Keratinocyte (primary cell): ENCODE measurements around the gene NPHP1. TPM values are rescaled to one million over a fixed set of nuclear protein-coding genes. Genes with fewer than 3 reads are reported as not detected.
"Not testable (repeated sequence)": the region's sequence is repeated elsewhere in the genome, so short reads cannot be mapped to it uniquely, and the experiment has no call there.

ENCODE experiments used
- DNase-seq: peaks from one replicate; pipeline ENCODE4 v3.0.0-alpha.2; 2011; ENCODE audit warnings: low read depth, missing footprints, low spot score
- FAIRE-seq: peaks from 2 replicates; lab custom pipeline; 2011; peaks lifted over from hg19 to GRCh38; lab: Jason Lieb, UNC
- H2AFZ ChIP-seq: 2 replicates; pipeline ENCODE4 v1.6.0; 2012; ENCODE audit warnings: low read length, control low read depth, inconsistent platforms; ENCODE audit not compliant: control insufficient read depth
- H3K27ac ChIP-seq: 2 replicates; pipeline ENCODE4 v1.5.1; 2011; ENCODE audit warnings: low read length; ENCODE audit not compliant: control insufficient read depth, insufficient read depth
- H3K27me3 ChIP-seq: 3 replicates; pipeline ENCODE4 v1.6.0; 2011; ENCODE audit warnings: low read length; ENCODE audit not compliant: control insufficient read depth, insufficient read depth; ENCODE audit errors: extremely low read depth
- H3K36me3 ChIP-seq, 2 experiments: 2 replicates in 1 of 2; 3 replicates in 1 of 2; pipeline ENCODE4 v1.5.1; 2011; ENCODE audit warnings: low read length in 2 of 2, mild to moderate bottlenecking in 1 of 2; ENCODE audit not compliant: control insufficient read depth in 2 of 2, insufficient read depth in 2 of 2; ENCODE audit errors: extremely low read depth in 1 of 2
- H3K4me1 ChIP-seq: 3 replicates; pipeline ENCODE4 v1.5.1; 2011; ENCODE audit warnings: low read length; ENCODE audit not compliant: control insufficient read depth, insufficient read depth; ENCODE audit errors: extremely low read depth
- H3K4me2 ChIP-seq: 3 replicates; pipeline ENCODE4 v1.6.0; 2011; ENCODE audit warnings: low read depth, low read length; ENCODE audit not compliant: control insufficient read depth, insufficient read depth; ENCODE audit errors: extremely low read depth
- H3K4me3 ChIP-seq, 3 experiments: fragments of 200-600 bp in 1 of 3; sonication (generic) in 1 of 3; 2 replicates in 2 of 3; 3 replicates in 1 of 3; pipeline ENCODE4 v1.5.1; 2011 to 2016; ENCODE audit warnings: low read length in 3 of 3, mild to moderate bottlenecking in 3 of 3, control low read depth in 2 of 3, inconsistent platforms in 1 of 3, low read depth in 1 of 3, mixed read lengths in 1 of 3, mixed run types in 1 of 3, moderate library complexity in 1 of 3; ENCODE audit not compliant: control insufficient read depth in 2 of 3, insufficient read depth in 2 of 3; ENCODE audit errors: extremely low read depth in 1 of 3
- H3K79me2 ChIP-seq: 2 replicates; pipeline ENCODE4 v1.6.0; 2012; ENCODE audit warnings: low read length; ENCODE audit not compliant: control insufficient read depth, insufficient read depth
- H3K9ac ChIP-seq: 3 replicates; pipeline ENCODE4 v1.6.0; 2011; ENCODE audit warnings: low read length; ENCODE audit not compliant: control insufficient read depth, insufficient read depth; ENCODE audit errors: extremely low read depth
- H3K9me1 ChIP-seq: 3 replicates; pipeline ENCODE4 v1.6.0; 2011; ENCODE audit warnings: low read length; ENCODE audit not compliant: control insufficient read depth, insufficient read depth; ENCODE audit errors: extremely low read depth
- H3K9me3 ChIP-seq: 2 replicates; pipeline ENCODE4 v1.5.1; 2012; ENCODE audit warnings: low read depth, low read length; ENCODE audit not compliant: control insufficient read depth
- H4K20me1 ChIP-seq: 3 replicates; pipeline ENCODE4 v1.6.0; 2011; ENCODE audit warnings: low read length; ENCODE audit not compliant: control insufficient read depth, insufficient read depth; ENCODE audit errors: extremely low read depth
- CTCF ChIP-seq, 3 experiments: IDR thresholded peaks in 1 of 3; conservative IDR thresholded peaks in 1 of 3; optimal IDR thresholded peaks in 1 of 3; 2 replicates in 2 of 3; 3 replicates in 1 of 3; pipeline versions ENCODE3 to v1.5.1; 2011; ENCODE audit warnings: low read length in 3 of 3, mild to moderate bottlenecking in 3 of 3, moderate library complexity in 2 of 3, control low read depth in 1 of 3, inconsistent platforms in 1 of 3; ENCODE audit not compliant: insufficient read depth in 2 of 3; ENCODE audit errors: extremely low read depth in 1 of 3
- EZH2 ChIP-seq: IDR thresholded peaks from one replicate; pipeline ENCODE4 v1.6.1; 2012; ENCODE audit warnings: inconsistent platforms, mild to moderate bottlenecking, low read length, moderate library complexity
- dilution Hi-C: fragments of 300-500 bp; cut with MboI; formaldehyde crosslinking; loops from one replicate; pipeline ENCODE4 v1.7.0; 2020; ENCODE audit warnings: low sequenced_read_pairs; ENCODE audit not compliant: extremely low pct_ligation_motif_present
- polyA plus RNA-seq, 5 experiments: library from polyadenylated mRNA; depleted of rRNA in 3 of 5; stranded (reverse) in 3 of 5; stranded (forward) in 1 of 5; unstranded in 1 of 5; fragments of >200 nt; gene quantifications; 1 replicate in 1 of 5; 2 replicates in 3 of 5; 3 replicates in 1 of 5; pipeline versions ENCODE4 v1.2.1 to v1.2.3, GENCODE V29; 2011 to 2012; ENCODE audit warnings: missing spikeins in 2 of 5, low read depth in 1 of 5, low replicate concordance in 1 of 5

The NPHP1 gene
- polyA plus RNA-seq, 1 donor (not counting 4 experiments of a cell fraction or from before 2014, with no cell fraction given) = 8.1 TPM

- H3K36me3 ChIP-seq = peaks cover 4 to 15% of the 10 kb centered on the region in 2 experiments
- peaks cover 85% of the 10 kb centered on the region for H3K4me1 ChIP-seq
- H3K9me1 ChIP-seq = peaks cover 2% of the 10 kb centered on the region
- peak overlapping the region; percentile 99 for H3K27ac ChIP-seq
- H3K4me2 ChIP-seq = peak overlapping the region; percentile 85
- no peaks in the 10 kb centered on the region for H3K27me3 ChIP-seq
- H3K79me2 ChIP-seq = peaks cover 45% of the 10 kb centered on the region
- TF ChIP-seq EZH2 (no peak), CTCF (optimal IDR thresholded peaks at IDR 0.05 in 1 of 3, IDR thresholded peaks at IDR 0.05 in 1 of 3, conservative IDR thresholded peaks at IDR 0.05 in 1 of 3; ENCODE audit: extremely low read depth in 1 of 3, insufficient read depth in 2 of 3, low read length in 3 of 3) (no peak)
- peak overlapping the region in 2 of 3 experiments; percentile 16 to 61 for H3K4me3 ChIP-seq
- peak overlapping the region; percentile 86 for H3K9ac ChIP-seq
- dilution Hi-C loops = no loop called here
- DNase-seq (no peak), FAIRE-seq (peak; percentile 70)
- H3K9me3 ChIP-seq = no peaks in the 10 kb centered on the region
- no peak overlapping the region for H2AFZ ChIP-seq
- no peaks in the 10 kb centered on the region for H4K20me1 ChIP-seq
Observed at GRCh38 chr2:110101901-110102803, 102.7 kb downstream of the NPHP1 start.

GRCh38 chr2:110101280-110101844 is 103.5 kb downstream of the NPHP1 start:
- FAIRE-seq (peak; percentile 96), DNase-seq (peak; percentile 90)
- Histone ChIP-seq H3K4me2 (peak overlapping the region; percentile 85), H3K27me3 (no peaks in the 10 kb centered on the region), H3K36me3 (peaks cover 4 to 15% of the 10 kb centered on the region in 2 experiments), H3K9ac (peak overlapping the region; percentile 86), H2AFZ (no peak overlapping the region), H3K4me1 (peaks cover 77% of the 10 kb centered on the region), H4K20me1 (no peaks in the 10 kb centered on the region), H3K9me3 (no peaks in the 10 kb centered on the region), H3K27ac (peak overlapping the region; percentile 99), H3K9me1 (peaks cover 2% of the 10 kb centered on the region), H3K79me2 (peaks cover 44% of the 10 kb centered on the region), H3K4me3 (peak overlapping the region in 1 of 3 experiments; percentile 61)
- dilution Hi-C loops = no loop called here
- no peak for TF ChIP-seq EZH2
- no peak for TF ChIP-seq CTCF (optimal IDR thresholded peaks at IDR 0.05 in 1 of 3, IDR thresholded peaks at IDR 0.05 in 1 of 3, conservative IDR thresholded peaks at IDR 0.05 in 1 of 3; ENCODE audit: extremely low read depth in 1 of 3, insufficient read depth in 2 of 3, low read length in 3 of 3)

GRCh38 chr2:110100880-110101279 is 103.9 kb downstream of the NPHP1 start:
- H2AFZ ChIP-seq, H3K9me3 ChIP-seq, FAIRE-seq, DNase-seq, H3K4me3 ChIP-seq, H3K27me3 ChIP-seq, H4K20me1 ChIP-seq, dilution Hi-C loops, H3K9me1 ChIP-seq: not testable (repeated sequence)
- Histone ChIP-seq H3K4me2 (peak overlapping the region; percentile 17), H3K27ac (peak overlapping the region; percentile 99), H3K4me1 (peaks cover 72% of the 10 kb centered on the region), H3K36me3 (peaks cover 6 to 15% of the 10 kb centered on the region in 2 experiments), H3K9ac (peak overlapping the region; percentile 61), H3K79me2 (peaks cover 44% of the 10 kb centered on the region)
